GM18505 (cell line): Measurements from ENCODE around the gene ROBO1.
"Not testable (repeated sequence)": the region's sequence is repeated elsewhere in the genome, so short reads cannot be mapped to it uniquely, and the experiment has no call there.

Experiments used
- ATAC-seq: cut with Tn5 transposase; IDR thresholded peaks from one replicate; pipeline ENCODE4 v1.9.1; 2021; ENCODE audit not compliant: unreplicated experiment
- POLR2A ChIP-seq: IDR thresholded peaks from 4 replicates; pipeline ENCODE4 v1.6.1; 2011; ENCODE audit warnings: borderline replicate concordance; ENCODE audit not compliant: insufficient read depth, insufficient read length; ENCODE audit errors: extremely low read depth

The ROBO1 gene

DNA sequence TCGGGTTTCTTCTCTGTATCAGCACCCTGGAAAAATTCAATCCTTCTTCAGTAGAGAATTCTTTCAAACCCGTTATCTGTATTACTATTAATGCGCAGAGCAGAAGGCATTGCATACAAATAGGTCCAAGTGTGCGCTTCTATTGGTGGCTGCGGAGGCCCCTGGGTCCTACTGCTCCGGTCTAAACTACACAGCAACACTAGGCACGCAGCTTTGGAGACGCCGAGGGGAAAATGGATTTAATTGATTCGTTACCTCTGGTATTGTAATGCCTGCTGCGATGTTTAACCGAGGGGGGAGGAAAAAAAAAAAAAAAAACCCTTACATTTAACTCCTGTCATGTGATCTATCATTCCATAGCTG lies at the start of gene ROBO1:
ROBO1 (minus strand) TSS at position 94 of the 363 bp plus-strand sequence.
- ATAC-seq: no peak
- no peak for TF ChIP-seq POLR2A

DNA sequence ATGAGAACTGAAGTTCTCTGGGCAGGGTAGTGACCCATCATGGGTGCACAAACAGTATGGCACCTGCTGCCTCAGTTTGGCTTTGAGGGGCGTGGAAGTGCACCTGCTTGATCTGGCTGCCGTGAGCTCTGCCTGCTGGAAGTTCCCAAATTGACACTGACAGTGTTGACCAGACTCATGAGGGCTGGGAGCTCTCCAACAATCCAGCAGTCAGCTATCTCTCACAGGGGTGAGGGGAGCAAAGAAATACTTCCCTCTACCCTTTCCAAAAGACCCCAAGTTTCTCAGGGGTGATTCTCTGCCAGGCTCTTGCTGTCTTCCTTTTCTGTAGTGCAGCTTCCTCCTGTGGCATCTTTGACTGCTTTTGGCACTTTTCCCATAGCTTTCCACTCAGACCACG lies 49.4 kb upstream of the ROBO1 start:
- ATAC-seq: no peak
- TF ChIP-seq POLR2A: no peak

DNA sequence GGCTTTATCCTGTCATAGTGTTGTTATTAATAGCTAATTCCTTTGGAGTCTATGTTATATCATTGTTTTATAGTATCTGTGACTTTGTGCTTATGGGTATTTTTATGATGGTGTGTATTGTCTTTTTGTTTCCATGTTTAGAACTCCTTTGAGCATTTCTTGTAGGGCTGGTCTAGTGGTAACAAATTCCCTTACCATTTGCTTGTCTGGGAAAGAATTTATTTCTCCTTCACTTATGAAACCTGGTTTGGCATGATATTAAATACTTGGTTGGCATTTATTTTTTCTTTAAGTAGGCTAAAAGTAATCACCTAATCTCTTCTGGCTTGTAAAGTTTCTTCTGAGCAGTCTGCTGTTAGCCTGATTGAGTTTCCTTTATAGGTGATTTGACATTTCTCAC lies 47.7 kb upstream of the ROBO1 start:
- no peak for ATAC-seq
- TF ChIP-seq POLR2A: no peak

DNA sequence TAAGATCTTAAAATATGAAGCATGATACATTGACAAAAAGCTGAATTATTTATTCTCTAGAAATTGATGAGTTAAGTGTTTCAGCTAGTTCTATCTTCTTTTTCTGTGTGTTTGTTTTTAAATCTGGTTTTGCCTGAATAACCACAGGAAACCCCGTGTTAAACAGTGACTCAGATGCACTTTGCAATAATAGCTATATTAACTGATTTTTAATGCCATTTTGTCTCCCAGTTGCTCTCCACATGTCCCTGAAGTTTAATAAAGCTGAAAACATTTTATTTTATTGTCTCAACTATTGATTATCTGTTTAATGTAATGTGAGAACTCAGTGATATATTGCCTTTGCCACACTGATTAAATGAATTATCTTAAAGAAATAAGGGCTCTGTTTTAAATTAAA lies 42.8 kb upstream of the ROBO1 start:
- no peak for TF ChIP-seq POLR2A
- no peak for ATAC-seq

DNA sequence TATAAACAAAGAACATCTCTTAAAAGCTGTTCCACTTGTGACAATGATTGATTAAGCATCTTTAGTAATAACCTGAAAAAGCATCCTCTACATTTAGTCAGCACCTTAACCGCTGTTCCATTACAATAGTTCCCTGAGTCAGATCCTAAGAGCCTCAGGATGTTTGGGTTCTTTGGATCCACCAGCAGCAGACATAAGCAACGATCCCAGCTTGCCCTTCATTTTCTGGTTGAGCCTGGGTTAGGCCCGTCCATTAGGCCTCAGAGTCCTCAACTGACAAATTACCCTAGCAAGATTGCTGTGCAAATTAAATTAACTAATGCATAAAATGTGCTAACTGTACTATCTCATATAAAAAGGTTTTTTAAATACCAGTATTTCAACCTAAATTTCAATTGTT lies 42.3 kb upstream of the ROBO1 start:
- TF ChIP-seq POLR2A: no peak
- no peak for ATAC-seq

DNA sequence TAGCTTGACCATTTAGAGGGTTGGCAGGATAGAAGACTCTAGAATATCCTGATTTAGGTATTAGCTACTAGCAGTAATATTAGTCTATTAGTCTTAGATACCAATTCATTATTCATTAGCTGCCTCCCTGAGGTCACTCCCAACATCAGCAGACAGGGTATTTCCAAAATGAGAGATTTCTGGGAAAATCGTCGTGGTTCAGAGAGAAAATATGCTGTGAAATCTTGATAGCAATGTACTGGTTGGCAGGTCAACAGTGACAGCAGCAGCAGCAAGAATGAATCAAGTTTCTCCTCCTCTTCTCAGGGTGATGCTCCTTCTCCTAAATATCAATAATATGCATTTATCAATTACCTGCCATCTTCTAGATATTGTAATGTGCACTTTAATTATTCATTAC lies 41.3 kb upstream of the ROBO1 start:
- ATAC-seq: no peak
- TF ChIP-seq POLR2A: no peak

DNA sequence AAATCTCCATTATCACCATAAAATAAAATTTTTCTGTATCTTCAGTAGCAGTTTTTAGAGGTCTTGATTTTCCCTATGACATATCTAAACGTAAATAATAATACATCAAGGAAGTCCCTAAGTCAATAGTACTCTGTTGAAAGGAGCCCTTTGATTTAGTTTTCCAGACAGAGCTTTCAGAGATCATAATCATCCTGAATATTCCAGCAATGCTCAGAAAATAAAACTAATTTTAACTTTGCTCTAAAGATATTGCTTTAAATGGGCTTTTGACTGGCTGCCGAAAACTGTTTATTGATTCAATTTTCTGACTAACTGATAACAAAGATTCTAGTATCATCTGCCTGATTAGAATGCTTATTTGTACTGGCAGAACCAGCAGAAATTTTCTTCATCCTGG lies 40.7 kb upstream of the ROBO1 start:
- TF ChIP-seq POLR2A: no peak
- ATAC-seq: no peak

DNA sequence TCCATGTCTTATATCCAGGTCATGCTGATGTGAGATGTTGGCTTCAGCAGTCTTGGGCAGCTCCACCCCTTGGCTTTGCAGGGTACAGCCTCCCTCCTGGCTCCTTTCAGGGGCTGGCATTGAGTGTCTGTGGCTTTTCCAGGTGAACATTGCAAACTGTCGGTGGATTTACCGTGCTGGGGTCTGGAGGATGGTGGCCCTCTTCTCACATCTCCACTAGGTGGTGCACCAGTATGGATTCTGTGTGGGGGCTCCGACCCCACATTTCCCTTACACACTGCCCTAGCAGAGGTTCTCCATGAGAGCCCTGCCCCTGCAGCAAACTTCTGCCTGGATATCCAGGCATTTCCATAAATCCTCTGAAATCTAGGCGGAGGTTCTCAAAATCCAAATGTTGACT lies 22.4 kb upstream of the ROBO1 start:
- ATAC-seq: not testable (repeated sequence)

DNA sequence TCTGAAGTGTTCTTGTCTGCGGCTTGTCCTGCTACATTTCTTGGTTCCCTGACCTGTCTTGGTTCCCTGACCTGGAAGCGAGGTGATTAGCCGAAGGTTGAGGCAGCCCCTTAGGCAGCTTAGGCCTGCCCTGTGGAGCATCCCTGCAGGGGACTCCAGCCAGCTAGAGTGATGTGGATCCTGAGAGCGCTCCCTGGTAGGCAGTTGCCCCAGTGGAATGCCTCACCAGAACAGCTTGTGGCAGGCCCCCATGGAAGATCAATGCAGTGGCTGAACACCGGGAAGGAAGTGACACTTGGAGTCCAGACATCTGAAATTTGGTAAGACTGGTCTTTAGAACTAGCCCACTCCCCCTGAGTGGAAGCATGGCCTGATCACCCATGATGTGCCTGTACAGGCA lies 5.5 kb upstream of the ROBO1 start:
- ATAC-seq: no peak
- no peak for TF ChIP-seq POLR2A

DNA sequence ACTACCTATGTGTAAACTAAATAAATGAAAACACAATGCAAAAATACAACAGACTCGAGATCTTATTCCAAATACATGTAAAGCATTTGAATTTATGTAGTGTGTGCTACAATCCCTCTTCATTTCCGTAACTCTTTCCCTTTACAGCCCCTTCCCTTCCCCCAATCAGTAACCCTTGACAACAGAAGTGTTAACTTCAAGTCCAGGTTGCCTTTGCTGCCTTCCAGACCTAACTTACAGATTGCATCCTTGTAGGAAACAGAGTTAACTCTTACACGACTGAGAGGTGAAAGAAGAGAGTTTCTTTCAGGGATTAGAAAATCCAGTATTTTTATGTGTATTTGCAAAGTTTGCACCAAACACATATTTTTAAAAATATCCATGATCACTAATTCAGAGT lies 1.4 kb upstream of the ROBO1 start:
- ATAC-seq: no peak

DNA sequence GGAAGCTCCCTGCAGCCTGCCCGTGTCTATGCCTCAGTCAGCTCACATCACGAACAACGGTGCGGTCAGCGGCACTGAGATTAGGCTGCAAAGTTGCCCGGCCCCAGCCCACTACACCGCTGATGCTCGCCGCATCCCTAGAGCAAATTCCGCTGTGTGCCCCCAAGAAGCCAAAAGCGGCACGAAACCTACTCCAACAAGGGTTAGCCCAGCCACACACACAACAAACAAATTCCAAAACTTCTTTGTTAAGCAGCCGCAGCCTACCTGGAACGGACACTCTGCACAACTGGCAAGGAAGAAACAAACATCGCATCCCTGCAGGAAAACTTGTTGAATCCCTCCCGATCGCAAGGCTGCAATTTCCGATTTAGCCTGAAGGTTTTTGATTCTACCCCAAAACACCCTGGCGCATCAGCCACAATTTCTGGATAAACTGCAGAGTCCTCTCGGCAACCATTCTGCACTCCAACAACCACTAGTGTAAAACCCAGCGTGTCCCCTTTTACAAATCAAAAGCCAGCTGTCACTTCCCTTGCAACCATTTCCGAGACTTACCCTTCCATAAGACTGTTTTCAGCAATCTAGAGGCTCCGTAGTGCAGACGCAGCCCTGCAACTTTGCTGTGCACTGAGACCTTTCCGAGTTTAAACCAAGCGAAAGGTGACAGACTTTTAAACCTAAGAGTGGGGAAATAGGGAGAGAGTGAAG lies 449 bp downstream of the ROBO1 start:
- no peak for ATAC-seq
- TF ChIP-seq POLR2A: no peak

More for the DNA sequence above, 1.4 kb upstream of the ROBO1 start:
- no peak for TF ChIP-seq POLR2A

DNA sequence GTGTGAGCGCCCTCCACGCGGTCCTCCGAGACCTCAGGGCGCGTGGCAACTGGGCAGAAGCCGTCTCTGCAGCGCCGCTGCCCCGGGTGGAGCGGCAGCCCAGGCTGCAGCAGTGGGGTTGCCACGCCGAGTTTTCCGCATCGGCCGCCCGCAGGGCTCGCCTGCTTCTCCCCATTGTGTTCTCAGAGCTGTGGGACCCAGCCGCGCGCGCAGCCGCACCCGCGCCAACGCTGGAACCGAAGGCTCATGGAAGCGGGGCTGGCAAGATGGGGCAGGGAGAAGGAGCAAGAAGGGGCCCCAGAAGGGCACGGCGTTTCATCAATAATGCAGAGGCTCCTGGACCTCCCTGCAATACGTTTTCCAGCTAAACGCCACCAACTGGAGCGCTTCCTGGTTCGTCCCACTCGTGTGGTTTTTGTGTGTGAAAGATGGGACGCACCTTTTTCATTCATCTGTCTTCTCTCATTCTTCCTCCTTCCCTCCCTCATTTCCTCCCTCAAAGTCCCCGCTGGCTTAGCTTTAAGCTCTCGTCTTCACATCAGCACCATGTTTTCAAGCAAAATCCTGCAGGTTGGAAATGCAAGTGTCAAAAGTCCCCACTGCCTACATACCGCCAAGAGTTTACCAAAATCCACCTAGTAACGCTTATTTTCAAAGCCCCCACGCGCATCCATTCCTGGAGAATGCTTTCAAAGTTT lies 1.2 kb downstream of the ROBO1 start:
- ATAC-seq: no peak
- no peak for TF ChIP-seq POLR2A

DNA sequence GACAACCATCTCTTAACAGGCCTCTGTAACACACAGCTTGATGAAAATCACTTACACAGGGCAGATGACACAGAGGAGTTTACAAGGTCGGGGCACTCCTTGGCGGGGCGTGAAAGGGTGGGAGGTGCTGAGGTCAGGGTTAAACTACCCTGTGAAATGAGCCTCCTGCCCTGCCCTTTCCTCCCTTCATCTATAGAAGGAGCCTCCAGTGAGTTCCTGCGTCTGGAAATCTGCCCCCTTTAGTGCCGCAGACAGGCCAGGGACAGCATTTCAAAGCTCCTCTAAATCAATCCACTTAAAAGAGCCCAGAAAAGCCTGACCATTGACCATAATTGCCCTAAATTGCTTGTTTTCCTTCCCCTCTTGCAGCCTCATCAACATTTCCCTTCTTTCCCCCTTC lies 1.9 kb downstream of the ROBO1 start:
- ATAC-seq: no peak

DNA sequence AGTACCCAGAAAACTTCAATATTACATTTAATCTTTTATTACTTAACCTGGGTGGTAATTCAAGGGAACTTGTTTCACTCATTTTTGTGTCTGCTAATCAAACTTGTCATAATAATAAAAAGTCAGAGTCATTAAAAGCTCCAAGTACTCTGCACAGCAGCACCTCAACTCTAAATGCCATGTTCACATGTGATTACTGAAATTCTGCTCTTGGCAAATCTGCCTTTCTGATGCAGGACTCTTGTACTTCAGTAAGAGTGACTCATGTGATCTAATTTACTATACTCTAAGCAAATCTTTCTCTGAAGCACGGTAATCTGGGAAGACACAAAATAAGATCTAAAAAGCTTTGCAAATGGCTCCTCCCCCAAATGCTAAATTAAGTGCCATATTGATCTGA lies 6.4 kb downstream of the ROBO1 start:
- TF ChIP-seq POLR2A: no peak
- no peak for ATAC-seq

More for the DNA sequence above, 1.9 kb downstream of the ROBO1 start:
- no peak for TF ChIP-seq POLR2A
